ENCODE results near the gene PTH2R. TPM values are rescaled to one million over a fixed set of nuclear protein-coding genes. Genes with fewer than 3 reads are reported as not detected.
"Not testable (repeated sequence)": the region's sequence is repeated elsewhere in the genome, so short reads cannot be mapped to it uniquely, and the experiment has no call there.

Gene PTH2R
- total RNA-seq, 1 donor from 2014 or later = not detected

GRCh38 chr2:208523069-208523468 is 116.5 kb downstream of the PTH2R start:
- DNase-seq; ATAC-seq (ENCODE audit: poor library complexity); intact Hi-C loops (cut with DNase I): not testable (repeated sequence)

- intact Hi-C loops (cut with DNase I); ATAC-seq (ENCODE audit: poor library complexity); DNase-seq: not testable (repeated sequence)
Observed at GRCh38 chr2:208525165-208525564, 118.6 kb downstream of the PTH2R start.

- intact Hi-C loops (cut with DNase I) = no loop called here
- DNase-seq = peak; percentile 56
- peak; percentile 84 for ATAC-seq (ENCODE audit: poor library complexity)
Observed at GRCh38 chr2:208529796-208530195, 123.2 kb downstream of the PTH2R start.

GRCh38 chr2:208531361-208531760 is 124.8 kb downstream of the PTH2R start:
- intact Hi-C loops (cut with DNase I) = no loop called here
- DNase-seq = no peak
- ATAC-seq (ENCODE audit: poor library complexity) = no peak

GRCh38 chr2:208535578-208535977 is 129.0 kb downstream of the PTH2R start:
- DNase-seq; ATAC-seq (ENCODE audit: poor library complexity); intact Hi-C loops (cut with DNase I): not testable (repeated sequence)

- no peak for ATAC-seq (ENCODE audit: poor library complexity)
- intact Hi-C loops (cut with DNase I) = no loop called here
- DNase-seq = no peak
Observed at GRCh38 chr2:208541461-208541988, 134.9 kb downstream of the PTH2R start.

- DNase-seq (no peak), ATAC-seq (ENCODE audit: poor library complexity) (no peak)
- intact Hi-C loops (cut with DNase I) = no loop called here
Observed at GRCh38 chr2:208541989-208542464, 135.4 kb downstream of the PTH2R start.

- DNase-seq (no peak), ATAC-seq (ENCODE audit: poor library complexity) (no peak)
- intact Hi-C loops (cut with DNase I) = no loop called here
Observed at GRCh38 chr2:208542465-208543041, 136.0 kb downstream of the PTH2R start.

Other genes with a start within 250 kb of the PTH2R start
- gene CRYGA, start 243.2 kb upstream of the PTH2R start, total RNA-seq = not detected
- not detected for gene C2orf80, start 216.8 kb upstream of the PTH2R start, total RNA-seq
- gene IDH1, start 151.7 kb upstream of the PTH2R start, total RNA-seq = 43.6 TPM
- 13.2 TPM for gene PIKFYVE, start 140.5 kb upstream of the PTH2R start, total RNA-seq

All from Right ventricle myocardium superior (tissue), 1 donor.